ENCODE data around the gene PLD3.
A peak's percentile ranks its signal among the peaks of the same experiment; 100 is the strongest.
"Not testable (repeated sequence)": the region's sequence is repeated elsewhere in the genome, so short reads cannot be mapped to it uniquely, and the experiment has no call there.

PLD3 gene

GRCh38 chr19:40367577-40368434, 19.3 kb downstream of the PLD3 start:
- Histone ChIP-seq H3K9ac (ENCODE audit: low read length) (peak overlapping the region; percentile 66), H3K4me3 (ENCODE audit: low read length) (no peak overlapping the region), H3K27ac (ENCODE audit: low read length) (no peak overlapping the region), H3K4me1 (ENCODE audit: control insufficient read depth, low read depth, low read length) (peaks cover 7% of the 10 kb centered on the region), H3K36me3 (ENCODE audit: control insufficient read depth, low read depth, low read length) (peaks cover 32% of the 10 kb centered on the region), H3K9me3 (ENCODE audit: control insufficient read depth, low read depth, low read length) (no peaks in the 10 kb centered on the region), H3K27me3 (ENCODE audit: control insufficient read depth, insufficient read depth, low read length) (no peaks in the 10 kb centered on the region)

GRCh38 chr19:40369797-40370196, 21.3 kb downstream of the PLD3 start:
- Histone ChIP-seq H3K9ac (ENCODE audit: low read length) (no peak overlapping the region), H3K36me3 (ENCODE audit: control insufficient read depth, low read depth, low read length) (peaks cover 44% of the 10 kb centered on the region)

GRCh38 chr19:40370253-40370652, 21.8 kb downstream of the PLD3 start:
- not testable (repeated sequence) for H3K9me3 ChIP-seq (ENCODE audit: control insufficient read depth, low read depth, low read length); H3K4me1 ChIP-seq (ENCODE audit: control insufficient read depth, low read depth, low read length); H3K27ac ChIP-seq (ENCODE audit: low read length); H3K4me3 ChIP-seq (ENCODE audit: low read length); H3K9ac ChIP-seq (ENCODE audit: low read length); H3K27me3 ChIP-seq (ENCODE audit: control insufficient read depth, insufficient read depth, low read length)
- H3K36me3 ChIP-seq (ENCODE audit: control insufficient read depth, low read depth, low read length) = peaks cover 44% of the 10 kb centered on the region

More at GRCh38 chr19:40369797-40370196, 21.3 kb downstream of the PLD3 start:
- no peaks in the 10 kb centered on the region for H3K9me3 ChIP-seq (ENCODE audit: control insufficient read depth, low read depth, low read length)
- H3K27me3 ChIP-seq (ENCODE audit: control insufficient read depth, insufficient read depth, low read length) = no peaks in the 10 kb centered on the region
- H3K4me1 ChIP-seq (ENCODE audit: control insufficient read depth, low read depth, low read length) = peaks cover 7% of the 10 kb centered on the region
- H3K4me3 ChIP-seq (ENCODE audit: low read length) = no peak overlapping the region
- no peak overlapping the region for H3K27ac ChIP-seq (ENCODE audit: low read length)

GRCh38 chr19:40370997-40371801, 22.7 kb downstream of the PLD3 start:
- Histone ChIP-seq H3K27ac (ENCODE audit: low read length) (no peak overlapping the region), H3K4me3 (ENCODE audit: low read length) (no peak overlapping the region), H3K4me1 (ENCODE audit: control insufficient read depth, low read depth, low read length) (peaks cover 5% of the 10 kb centered on the region), H3K9ac (ENCODE audit: low read length) (no peak overlapping the region), H3K36me3 (ENCODE audit: control insufficient read depth, low read depth, low read length) (peaks cover 44% of the 10 kb centered on the region), H3K27me3 (ENCODE audit: control insufficient read depth, insufficient read depth, low read length) (no peaks in the 10 kb centered on the region), H3K9me3 (ENCODE audit: control insufficient read depth, low read depth, low read length) (no peaks in the 10 kb centered on the region)

GRCh38 chr19:40371802-40372122, 23.3 kb downstream of the PLD3 start:
- peaks cover 44% of the 10 kb centered on the region for H3K36me3 ChIP-seq (ENCODE audit: control insufficient read depth, low read depth, low read length)
- no peaks in the 10 kb centered on the region for H3K4me1 ChIP-seq (ENCODE audit: control insufficient read depth, low read depth, low read length)
- no peak overlapping the region for H3K27ac ChIP-seq (ENCODE audit: low read length)
- H3K9me3 ChIP-seq (ENCODE audit: control insufficient read depth, low read depth, low read length) = no peaks in the 10 kb centered on the region
- H3K4me3 ChIP-seq (ENCODE audit: low read length) = no peak overlapping the region
- H3K9ac ChIP-seq (ENCODE audit: low read length) = no peak overlapping the region
- no peaks in the 10 kb centered on the region for H3K27me3 ChIP-seq (ENCODE audit: control insufficient read depth, insufficient read depth, low read length)

- no peaks in the 10 kb centered on the region for H3K9me3 ChIP-seq (ENCODE audit: control insufficient read depth, low read depth, low read length)
- no peaks in the 10 kb centered on the region for H3K27me3 ChIP-seq (ENCODE audit: control insufficient read depth, insufficient read depth, low read length)
- H3K36me3 ChIP-seq (ENCODE audit: control insufficient read depth, low read depth, low read length) = peaks cover 45% of the 10 kb centered on the region
- H3K4me3 ChIP-seq (ENCODE audit: low read length) = no peak overlapping the region
- no peak overlapping the region for H3K9ac ChIP-seq (ENCODE audit: low read length)
- no peak overlapping the region for H3K27ac ChIP-seq (ENCODE audit: low read length)
- H3K4me1 ChIP-seq (ENCODE audit: control insufficient read depth, low read depth, low read length) = no peaks in the 10 kb centered on the region
Measured at GRCh38 chr19:40374084-40374483, 25.6 kb downstream of the PLD3 start.

- H3K4me1 ChIP-seq (ENCODE audit: control insufficient read depth, low read depth, low read length) = no peaks in the 10 kb centered on the region
- H3K9ac ChIP-seq (ENCODE audit: low read length) = no peak overlapping the region
- peaks cover 32% of the 10 kb centered on the region for H3K36me3 ChIP-seq (ENCODE audit: control insufficient read depth, low read depth, low read length)
- no peaks in the 10 kb centered on the region for H3K9me3 ChIP-seq (ENCODE audit: control insufficient read depth, low read depth, low read length)
- H3K27ac ChIP-seq (ENCODE audit: low read length) = no peak overlapping the region
- H3K27me3 ChIP-seq (ENCODE audit: control insufficient read depth, insufficient read depth, low read length) = no peaks in the 10 kb centered on the region
- H3K4me3 ChIP-seq (ENCODE audit: low read length) = no peak overlapping the region
Measured at GRCh38 chr19:40376286-40376862, 27.9 kb downstream of the PLD3 start.

- H3K4me3 ChIP-seq (ENCODE audit: low read length) = no peak overlapping the region
- H3K9ac ChIP-seq (ENCODE audit: low read length) = no peak overlapping the region
- peaks cover 18% of the 10 kb centered on the region for H3K36me3 ChIP-seq (ENCODE audit: control insufficient read depth, low read depth, low read length)
- no peaks in the 10 kb centered on the region for H3K9me3 ChIP-seq (ENCODE audit: control insufficient read depth, low read depth, low read length)
- no peak overlapping the region for H3K27ac ChIP-seq (ENCODE audit: low read length)
- H3K4me1 ChIP-seq (ENCODE audit: control insufficient read depth, low read depth, low read length) = no peaks in the 10 kb centered on the region
- no peaks in the 10 kb centered on the region for H3K27me3 ChIP-seq (ENCODE audit: control insufficient read depth, insufficient read depth, low read length)
Measured at GRCh38 chr19:40377876-40378385, 29.4 kb downstream of the PLD3 start.

- Histone ChIP-seq H3K27ac (ENCODE audit: low read length) (no peak overlapping the region), H3K4me3 (ENCODE audit: low read length) (no peak overlapping the region), H3K36me3 (ENCODE audit: control insufficient read depth, low read depth, low read length) (peaks cover 18% of the 10 kb centered on the region), H3K9ac (ENCODE audit: low read length) (no peak overlapping the region), H3K27me3 (ENCODE audit: control insufficient read depth, insufficient read depth, low read length) (no peaks in the 10 kb centered on the region), H3K4me1 (ENCODE audit: control insufficient read depth, low read depth, low read length) (no peaks in the 10 kb centered on the region), H3K9me3 (ENCODE audit: control insufficient read depth, low read depth, low read length) (no peaks in the 10 kb centered on the region)
Measured at GRCh38 chr19:40378509-40378908, 30.0 kb downstream of the PLD3 start.

- H3K4me3 ChIP-seq (ENCODE audit: low read length) = no peak overlapping the region
- H3K9ac ChIP-seq (ENCODE audit: low read length) = no peak overlapping the region
- peaks cover 10% of the 10 kb centered on the region for H3K36me3 ChIP-seq (ENCODE audit: control insufficient read depth, low read depth, low read length)
- H3K9me3 ChIP-seq (ENCODE audit: control insufficient read depth, low read depth, low read length) = no peaks in the 10 kb centered on the region
- H3K27ac ChIP-seq (ENCODE audit: low read length) = no peak overlapping the region
- no peaks in the 10 kb centered on the region for H3K4me1 ChIP-seq (ENCODE audit: control insufficient read depth, low read depth, low read length)
- H3K27me3 ChIP-seq (ENCODE audit: control insufficient read depth, insufficient read depth, low read length) = no peaks in the 10 kb centered on the region
Measured at GRCh38 chr19:40379446-40380198, 31.1 kb downstream of the PLD3 start.
